Activated CD4-positive, alpha-beta T cell treated with anti-CD3 and anti-CD28 coated beads for 4 hours (primary cell): ENCODE measurements around the gene TMEM184A.
"Not testable (repeated sequence)": the region's sequence is repeated elsewhere in the genome, so short reads cannot be mapped to it uniquely, and the experiment has no call there.

Experiments used
- DNase-seq, 2 donors: peaks; one replicate each; pipeline ENCODE4 v3.0.0-alpha.2; 2020

The TMEM184A gene

GRCh38 chr7:1588978-1589377 lies 33.0 kb upstream of the TMEM184A start:
- no peak for DNase-seq

DNA sequence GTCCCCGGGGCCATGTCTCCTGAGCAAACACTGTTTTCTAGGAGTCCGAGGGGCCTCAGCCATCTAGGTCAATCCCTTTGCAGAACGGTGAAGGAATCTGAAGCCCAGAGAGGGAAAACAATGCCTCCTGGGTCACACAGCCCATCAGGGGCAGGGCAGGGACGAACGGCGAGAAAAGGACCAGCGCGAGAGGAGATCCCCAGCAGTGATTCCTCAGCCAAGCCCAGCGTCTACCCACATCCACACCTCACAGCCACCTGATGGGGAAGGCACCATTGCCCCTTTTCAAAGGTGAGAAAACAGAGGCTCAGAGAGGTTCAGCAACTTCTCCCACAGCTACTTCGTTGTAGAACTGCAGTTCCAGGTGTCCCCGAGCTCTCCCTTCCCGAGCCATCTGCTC lies 31.7 kb upstream of the TMEM184A start:
- DNase-seq: no peak

DNA sequence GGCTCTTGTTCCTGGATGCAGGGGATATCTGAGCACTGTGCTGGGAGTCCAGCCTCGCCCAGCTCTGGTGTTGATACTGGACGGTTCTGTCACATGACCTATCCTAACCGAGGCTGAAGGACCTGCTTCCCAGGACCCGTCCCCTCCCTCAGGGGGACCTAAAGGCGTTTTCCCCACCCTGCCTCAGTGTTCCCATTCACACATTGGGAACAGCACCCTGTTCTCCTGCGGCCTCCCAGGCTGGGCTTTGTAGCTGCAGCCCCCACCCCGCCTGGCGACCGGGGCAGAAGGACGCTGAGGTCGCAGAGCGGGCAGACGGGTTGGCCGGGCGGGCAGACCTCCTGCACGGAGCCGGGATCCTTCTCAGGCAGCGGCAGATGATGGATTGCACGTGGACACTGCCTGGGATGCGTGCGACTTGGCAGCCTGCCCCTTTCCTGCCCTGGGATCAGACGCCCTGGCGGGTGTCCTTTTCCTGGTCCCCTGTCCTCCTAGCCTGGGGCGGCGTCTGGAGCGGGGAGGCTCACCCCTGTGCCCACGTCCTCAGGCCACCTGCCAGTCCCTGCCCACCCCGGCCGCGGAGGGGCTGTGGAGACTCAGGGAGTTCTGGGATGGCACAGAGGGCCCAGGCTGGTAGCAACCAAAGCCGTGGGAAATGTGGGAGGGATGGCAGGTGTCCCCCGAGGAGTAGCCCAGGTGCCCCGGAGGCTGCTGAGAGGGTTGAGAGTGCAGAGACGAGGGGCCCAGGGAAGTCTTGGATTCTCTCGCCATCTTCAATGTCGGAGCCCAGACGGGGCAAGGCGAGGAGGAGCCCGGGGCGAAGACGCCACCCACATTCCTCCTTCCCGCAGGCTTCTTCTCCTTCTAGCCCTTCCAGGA lies 31.1 kb upstream of the TMEM184A start:
- DNase-seq: no peak

GRCh38 chr7:1586126-1586826 lies 30.3 kb upstream of the TMEM184A start:
- DNase-seq: no peak

DNA sequence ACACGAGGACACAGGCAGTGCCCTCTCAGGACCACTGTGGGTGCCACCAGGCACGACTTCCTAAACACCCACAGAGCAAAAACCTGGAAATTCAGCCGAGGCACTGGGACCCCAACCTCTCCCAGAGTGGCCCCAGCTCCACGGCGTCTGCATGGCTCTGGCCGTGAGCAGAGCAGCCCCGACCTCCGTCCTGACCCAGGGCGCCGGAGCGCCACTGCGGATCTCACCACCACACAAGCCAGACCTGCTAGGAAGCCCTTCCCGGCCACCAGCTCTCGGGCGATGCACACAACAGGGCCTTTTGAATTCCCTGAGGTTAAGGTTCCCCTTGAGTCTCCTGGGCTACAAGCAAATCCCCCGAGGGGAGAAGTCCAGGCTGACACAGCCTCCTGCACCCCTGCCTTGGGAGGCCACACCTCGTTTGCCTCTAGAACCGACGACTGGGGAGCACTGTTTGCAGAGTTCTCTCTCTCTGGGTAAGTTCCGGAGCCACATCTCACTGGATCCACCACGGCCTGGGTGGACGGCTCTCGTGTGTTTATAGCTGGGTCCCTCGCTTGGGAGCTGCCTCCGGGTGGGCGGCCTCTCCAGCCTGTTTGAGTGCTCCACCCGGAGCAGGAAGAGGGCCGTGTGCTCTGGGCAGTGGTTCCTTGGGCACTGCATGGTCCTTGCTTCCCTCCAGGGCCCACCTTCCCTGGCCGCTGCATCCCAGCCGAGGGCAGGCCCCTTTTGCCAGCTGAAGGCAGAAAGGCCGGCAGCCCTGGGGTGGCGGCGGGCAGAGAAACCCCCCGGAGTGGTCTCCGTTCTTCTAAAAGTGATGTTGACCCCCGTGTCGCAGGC lies 29.4 kb upstream of the TMEM184A start:
- DNase-seq: no peak

GRCh38 chr7:1584700-1585099 lies 28.7 kb upstream of the TMEM184A start:
- no peak for DNase-seq

GRCh38 chr7:1583241-1583930 lies 27.4 kb upstream of the TMEM184A start:
- DNase-seq: not testable (repeated sequence)

DNA sequence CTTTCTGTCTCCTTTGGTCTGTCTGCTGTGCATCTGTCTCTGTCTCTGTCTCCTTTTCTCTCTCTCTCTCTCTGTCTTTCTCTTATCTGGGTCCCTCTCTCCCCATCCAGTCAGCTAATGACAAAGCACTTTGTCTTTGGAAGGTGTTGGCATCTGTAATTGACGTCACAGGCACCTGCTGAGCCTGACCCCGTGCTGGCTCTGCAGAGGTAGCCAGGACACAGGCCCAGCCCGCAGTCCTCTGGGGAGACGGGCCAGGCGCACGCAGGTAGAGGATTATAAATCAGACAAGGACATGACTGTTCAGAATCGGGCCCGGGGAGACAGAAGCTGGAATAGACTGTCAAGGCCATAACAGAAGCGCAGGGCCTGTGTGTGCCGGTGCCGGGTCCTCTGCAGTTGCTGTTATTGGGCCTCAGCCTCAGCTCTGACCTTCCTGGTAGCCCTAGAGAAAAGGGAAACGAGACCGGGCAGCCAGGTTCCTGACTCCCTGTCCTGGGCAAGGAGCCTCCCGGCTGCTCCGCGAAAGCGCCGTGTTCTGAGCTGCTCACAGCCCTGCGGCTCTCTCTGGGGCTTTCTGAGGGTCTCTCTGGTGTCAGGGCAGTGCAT lies 24.5 kb upstream of the TMEM184A start:
- no peak for DNase-seq

DNA sequence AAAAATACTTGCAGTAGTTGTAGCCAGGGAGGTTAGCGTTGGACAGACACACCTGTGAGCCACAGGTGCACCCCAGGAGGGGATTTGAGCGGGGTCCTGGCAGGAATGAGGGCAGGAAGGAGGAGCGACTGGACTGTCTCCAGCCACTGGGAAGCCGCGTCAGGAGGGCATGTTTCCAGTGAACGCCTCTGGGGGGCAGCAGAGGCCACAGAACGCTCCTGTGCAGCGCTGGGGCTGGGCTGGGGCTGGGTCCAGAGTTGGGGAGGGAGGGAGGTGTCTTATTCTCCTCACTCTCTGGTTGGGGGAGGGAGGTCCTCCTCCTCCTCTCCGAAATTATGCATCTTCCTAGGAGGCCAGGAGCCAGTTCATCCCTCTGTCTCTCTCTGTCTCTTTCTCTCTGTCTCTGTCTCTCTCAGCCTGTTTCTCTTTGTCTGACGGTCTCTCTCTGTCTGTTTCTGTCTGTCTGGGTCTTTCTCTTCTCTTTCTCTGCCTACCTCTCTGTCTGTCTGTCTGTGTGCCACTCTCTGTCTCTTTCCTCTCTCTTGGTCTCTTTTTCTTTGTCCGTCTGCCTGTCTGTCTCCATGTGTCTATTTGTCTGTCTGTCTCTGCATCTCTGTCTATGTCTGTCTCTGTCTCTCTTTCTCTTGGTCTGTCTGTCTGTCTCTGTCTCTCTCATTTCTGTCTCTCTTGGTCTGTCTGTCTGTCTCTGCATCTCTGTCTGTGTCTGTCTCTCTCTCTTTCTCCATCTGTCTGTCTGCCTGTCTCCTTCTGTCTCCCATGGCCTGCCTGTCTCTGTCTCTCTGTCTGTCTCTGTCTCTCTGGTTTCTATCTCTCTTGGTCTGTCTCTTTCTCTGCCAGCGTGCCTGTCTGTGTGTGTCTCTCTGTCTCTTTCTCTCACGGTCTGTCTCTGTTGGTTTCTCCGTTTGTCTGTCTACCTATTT lies 23.7 kb upstream of the TMEM184A start:
- peak; percentile 64 to 68 for DNase-seq

DNA sequence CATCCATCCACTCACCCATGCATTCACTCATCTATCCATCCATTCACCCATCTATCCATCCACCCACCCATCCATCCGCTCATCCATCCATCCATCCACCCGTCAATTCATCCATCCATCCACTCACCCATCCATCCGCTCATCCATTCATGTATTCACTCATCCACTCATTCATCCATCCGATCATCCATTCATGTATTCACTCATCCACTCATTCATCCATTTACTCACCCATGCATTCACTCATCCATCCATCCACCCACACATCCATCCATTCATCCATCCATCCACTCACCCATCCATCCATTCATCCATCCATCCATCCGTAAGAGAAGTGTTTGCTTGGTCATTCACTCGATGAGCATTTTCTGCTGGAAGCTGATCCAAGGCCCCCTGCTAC lies 22.5 kb upstream of the TMEM184A start:
- no peak for DNase-seq

- DNase-seq: no peak
Measured at GRCh38 chr7:1576521-1577253, 20.7 kb upstream of the TMEM184A start.

DNA sequence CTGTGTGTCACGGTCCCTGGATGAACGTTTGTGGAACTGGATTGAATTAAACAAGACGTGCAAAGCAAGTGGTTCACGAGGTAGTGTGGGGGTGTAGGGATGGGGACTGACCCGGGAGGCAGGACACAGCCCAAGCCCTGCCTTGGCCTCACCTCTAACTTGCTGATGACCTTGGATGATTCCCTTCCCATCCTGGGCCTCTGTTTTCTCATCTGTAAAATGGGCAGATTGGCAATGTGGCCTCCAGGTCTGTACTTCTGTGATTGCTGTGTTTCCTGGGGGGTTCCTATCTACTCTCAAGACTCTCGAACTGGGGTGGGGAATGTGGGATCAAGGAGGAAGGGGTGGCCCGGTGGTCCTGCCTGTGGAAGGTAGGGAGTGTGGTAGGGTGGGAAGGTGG lies 19.8 kb upstream of the TMEM184A start:
- no peak for DNase-seq

GRCh38 chr7:1572111-1572822 lies 16.3 kb upstream of the TMEM184A start:
- DNase-seq: no peak

DNA sequence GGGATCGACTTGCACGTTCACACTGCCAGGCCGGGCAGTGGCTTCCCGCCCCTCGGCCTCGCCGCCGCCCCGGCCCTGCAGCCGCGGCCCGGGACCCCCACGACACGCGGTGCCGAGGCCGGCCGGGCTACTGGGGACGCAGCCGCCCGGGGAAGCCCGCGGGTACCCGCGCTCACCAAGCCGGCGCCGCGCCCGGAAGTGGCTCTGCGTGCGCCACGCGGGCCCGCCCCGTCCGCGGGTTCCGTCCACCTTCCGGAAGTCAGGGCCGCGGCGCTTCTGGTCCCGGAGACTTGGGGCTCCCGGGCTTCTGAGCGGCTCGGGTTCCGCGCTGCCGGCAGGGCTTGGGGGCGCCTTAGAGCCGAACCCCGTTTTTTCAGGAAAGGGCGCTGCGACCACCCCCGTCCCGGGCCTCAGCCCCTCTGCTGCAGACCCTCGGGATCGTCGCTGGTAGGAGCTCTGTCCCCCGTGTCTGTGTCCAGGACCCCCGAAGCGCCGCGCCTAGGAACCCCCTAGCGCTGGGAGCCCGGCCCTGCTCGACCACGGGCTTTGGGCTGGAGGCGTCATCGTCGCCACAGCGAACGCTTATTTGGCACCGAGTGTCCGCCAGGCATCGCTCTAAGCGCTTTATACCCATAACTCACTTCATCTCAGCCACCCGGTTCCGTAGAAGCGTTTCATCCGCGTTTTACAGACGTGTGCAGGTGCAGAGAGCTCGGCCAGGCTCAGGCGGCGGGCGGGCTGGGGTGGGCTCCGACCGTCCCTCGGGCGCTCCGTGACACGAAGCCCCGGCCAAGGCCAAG lies 14.0 kb upstream of the TMEM184A start, which contains the start of gene PSMG3:
Gene PSMG3 (minus strand): TSS at position 200 of the 800 bp plus-strand sequence. CDS start 693 bp downstream, outside the sequence.
- DNase-seq: peak; percentile 79 to 84

GRCh38 chr7:1569440-1569832 lies 13.4 kb upstream of the TMEM184A start:
- DNase-seq: no peak

DNA sequence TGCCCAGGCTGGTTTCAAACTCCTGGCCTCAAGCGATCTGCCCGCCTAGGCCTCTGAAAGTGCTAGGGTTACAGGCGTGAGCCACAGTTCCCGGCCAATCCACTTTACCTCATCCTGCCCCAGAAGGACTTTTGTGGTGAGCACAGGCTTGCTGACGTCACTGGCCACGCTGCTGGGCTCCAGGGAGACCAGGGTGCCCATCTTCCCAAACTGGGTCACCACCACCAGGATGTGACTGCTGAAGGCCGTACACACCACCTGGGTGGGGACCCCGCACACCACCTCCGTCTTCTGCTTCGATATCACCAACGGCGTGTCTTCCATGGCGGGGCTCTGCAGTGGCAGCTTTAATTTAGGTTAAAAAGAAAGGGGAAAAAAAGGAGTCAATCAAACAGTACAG lies 13.0 kb upstream of the TMEM184A start:
- no peak for DNase-seq

DNA sequence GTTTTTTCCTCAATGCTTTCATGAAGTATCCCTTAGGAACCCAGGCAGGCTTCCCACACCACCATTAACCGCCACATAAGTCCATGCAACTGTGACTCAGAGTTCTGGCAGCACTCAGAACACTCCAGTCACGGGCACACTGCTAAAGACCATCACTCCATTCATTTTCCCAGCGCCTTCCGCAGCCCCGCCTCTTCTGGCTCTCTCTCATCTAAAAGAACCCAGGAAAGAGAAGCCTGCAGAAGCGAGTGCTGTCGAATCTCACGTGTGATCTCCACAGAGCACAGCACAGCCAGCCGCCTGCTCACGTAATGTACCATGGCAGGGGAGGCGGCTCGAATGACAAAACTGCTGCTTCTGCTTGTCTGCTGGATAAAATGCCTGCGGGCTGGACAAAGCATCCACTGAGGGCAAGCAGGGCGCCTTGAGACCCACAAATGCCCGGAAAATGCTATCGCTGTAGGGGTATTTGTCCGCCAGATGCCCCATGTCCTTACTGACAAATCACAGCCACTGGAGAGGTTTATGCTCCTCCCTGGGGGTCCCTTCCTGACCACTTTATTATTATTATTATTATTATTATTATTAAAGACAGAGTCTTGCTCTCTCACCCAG lies 12.0 kb upstream of the TMEM184A start:
- no peak for DNase-seq
